ENCODE results near the gene BABAM1.

BABAM1 gene

GRCh38 chr19:17325881-17326594, 58.8 kb downstream of the BABAM1 start:
- H3K4me1 ChIP-seq (ENCODE audit: control insufficient read depth, insufficient read depth, low read length), result peaks cover 13% of the 10 kb centered on the region

DNA sequence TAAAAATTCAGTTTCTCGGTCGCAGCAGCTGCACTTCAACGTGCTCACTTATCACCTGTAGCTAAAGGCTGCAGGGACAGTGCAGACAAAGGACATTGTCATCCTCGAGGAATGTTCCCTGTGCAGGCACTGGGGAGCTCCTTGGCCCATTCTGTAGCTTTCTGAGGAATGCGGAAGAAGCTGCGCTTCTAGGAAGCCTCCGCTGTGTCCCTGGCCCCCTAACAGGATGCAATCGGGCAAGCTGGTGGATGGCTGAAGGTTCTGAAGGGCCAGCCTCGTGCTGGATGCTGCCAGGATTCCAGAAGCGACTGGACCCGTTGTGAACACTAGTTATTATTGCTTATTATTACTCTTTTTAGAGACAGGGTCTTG, 59.3 kb downstream of the BABAM1 start:
- Histone ChIP-seq H3K27ac (ENCODE audit: low read depth, low read length) (peak overlapping the region; percentile 37; the same call in 1 of the 2 replicates), H3K9ac (ENCODE audit: low read length) (peak overlapping the region; percentile 55), H3K27me3 (ENCODE audit: control insufficient read depth, insufficient read depth, low read length) (peaks cover 16% of the 10 kb centered on the region), H3K9me3 (ENCODE audit: control insufficient read depth, insufficient read depth, low read depth, low read length) (no peaks in the 10 kb centered on the region), H3K4me3 (ENCODE audit: low read depth, low read length) (peak overlapping the region; percentile 59), H3K4me1 (ENCODE audit: control insufficient read depth, insufficient read depth, low read length) (peaks cover 13% of the 10 kb centered on the region), H3K36me3 (ENCODE audit: control insufficient read depth, insufficient read depth, low read length) (peaks cover 23% of the 10 kb centered on the region)

More at GRCh38 chr19:17325881-17326594, 58.8 kb downstream of the BABAM1 start:
- Histone ChIP-seq H3K36me3 (ENCODE audit: control insufficient read depth, insufficient read depth, low read length) (peaks cover 26% of the 10 kb centered on the region), H3K9me3 (ENCODE audit: control insufficient read depth, insufficient read depth, low read depth, low read length) (no peaks in the 10 kb centered on the region), H3K4me3 (ENCODE audit: low read depth, low read length) (peak overlapping the region; percentile 59; the same call in 1 of the 2 replicates), H3K27ac (ENCODE audit: low read depth, low read length) (no peak overlapping the region; the same call in 1 of the 2 replicates), H3K9ac (ENCODE audit: low read length) (peak overlapping the region; percentile 55), H3K27me3 (ENCODE audit: control insufficient read depth, insufficient read depth, low read length) (peaks cover 16% of the 10 kb centered on the region)

DNA sequence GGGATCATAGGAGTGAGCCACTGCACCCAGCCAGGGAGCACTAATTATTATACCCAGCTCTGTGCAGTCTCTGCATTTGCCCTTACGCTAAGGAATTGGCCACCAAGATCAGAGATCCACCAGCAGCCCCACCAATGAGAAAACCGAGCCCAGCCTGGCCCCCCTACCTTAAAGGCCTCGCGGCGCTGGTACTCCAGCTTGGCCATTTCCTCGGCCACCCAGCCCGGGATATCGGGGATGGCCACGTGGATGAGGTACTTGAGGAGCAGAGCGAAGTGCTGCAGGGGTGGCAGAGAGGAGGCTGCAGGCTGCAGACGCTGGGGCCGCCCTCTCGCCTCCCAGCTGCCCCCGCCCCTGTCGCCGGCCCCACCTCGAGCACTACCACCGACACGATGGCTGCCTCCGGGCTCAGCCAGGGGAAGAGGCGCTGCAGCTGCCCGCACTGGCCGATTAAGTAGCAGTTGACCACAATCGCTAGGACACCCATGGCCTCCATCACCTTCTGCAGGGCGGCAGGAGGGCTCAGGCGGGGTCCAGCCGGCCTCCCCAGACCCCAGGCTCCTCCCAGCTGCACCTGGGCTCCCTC, 59.9 kb downstream of the BABAM1 start:
- Histone ChIP-seq H3K27me3 (ENCODE audit: control insufficient read depth, insufficient read depth, low read length) (peaks cover 16% of the 10 kb centered on the region), H3K36me3 (ENCODE audit: control insufficient read depth, insufficient read depth, low read length) (peaks cover 17% of the 10 kb centered on the region), H3K9me3 (ENCODE audit: control insufficient read depth, insufficient read depth, low read depth, low read length) (no peaks in the 10 kb centered on the region), H3K9ac (ENCODE audit: low read length) (peak overlapping the region; percentile 55), H3K4me1 (ENCODE audit: control insufficient read depth, insufficient read depth, low read length) (peaks cover 13% of the 10 kb centered on the region), H3K4me3 (ENCODE audit: low read depth, low read length) (peak overlapping the region; percentile 59), H3K27ac (ENCODE audit: low read depth, low read length) (peak overlapping the region; percentile 37)

- Histone ChIP-seq H3K9ac (ENCODE audit: low read length) (peak overlapping the region; percentile 77), H3K9me3 (ENCODE audit: control insufficient read depth, insufficient read depth, low read depth, low read length) (no peaks in the 10 kb centered on the region), H3K4me3 (ENCODE audit: low read depth, low read length) (peak overlapping the region; percentile 59), H3K4me1 (ENCODE audit: control insufficient read depth, insufficient read depth, low read length) (peaks cover 13% of the 10 kb centered on the region), H3K27ac (ENCODE audit: low read depth, low read length) (peak overlapping the region; percentile 80), H3K36me3 (ENCODE audit: control insufficient read depth, insufficient read depth, low read length) (peaks cover 10% of the 10 kb centered on the region), H3K27me3 (ENCODE audit: control insufficient read depth, insufficient read depth, low read length) (peaks cover 16% of the 10 kb centered on the region)
Observed at GRCh38 chr19:17327654-17328516, 60.6 kb downstream of the BABAM1 start.
